ENCODE measurements around the gene ERO1B.
"Not testable (repeated sequence)": the region's sequence is repeated elsewhere in the genome, so short reads cannot be mapped to it uniquely, and the experiment has no call there.

ERO1B gene

DNA sequence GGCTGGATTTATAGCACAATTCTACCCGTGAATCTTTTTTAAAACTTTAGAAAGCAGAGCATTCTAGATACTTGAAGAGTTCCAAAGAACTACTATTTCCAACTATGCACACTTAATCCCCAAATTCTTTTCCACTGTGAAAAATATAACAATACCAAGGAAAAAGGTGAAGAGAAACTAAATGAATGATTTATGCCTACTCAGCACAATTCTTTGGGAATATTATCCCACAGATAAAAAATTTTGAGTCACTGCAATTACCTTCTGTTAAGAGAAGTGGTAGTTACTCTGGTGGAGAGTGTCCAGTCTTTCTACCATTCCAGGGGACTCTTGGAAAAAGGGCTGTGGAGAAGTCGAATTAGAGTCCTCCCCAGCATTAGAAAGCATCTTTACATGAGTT is 39.2 kb downstream of the ERO1B start:
- DNase-seq, result no peak

- DNase-seq, result no peak
Observed at GRCh38 chr1:236240675-236241074, 41.1 kb downstream of the ERO1B start.

- DNase-seq, result no peak
Observed at GRCh38 chr1:236239092-236239585, 42.6 kb downstream of the ERO1B start.

- DNase-seq, result no peak
Observed at GRCh38 chr1:236235116-236235515, 46.6 kb downstream of the ERO1B start.

DNA sequence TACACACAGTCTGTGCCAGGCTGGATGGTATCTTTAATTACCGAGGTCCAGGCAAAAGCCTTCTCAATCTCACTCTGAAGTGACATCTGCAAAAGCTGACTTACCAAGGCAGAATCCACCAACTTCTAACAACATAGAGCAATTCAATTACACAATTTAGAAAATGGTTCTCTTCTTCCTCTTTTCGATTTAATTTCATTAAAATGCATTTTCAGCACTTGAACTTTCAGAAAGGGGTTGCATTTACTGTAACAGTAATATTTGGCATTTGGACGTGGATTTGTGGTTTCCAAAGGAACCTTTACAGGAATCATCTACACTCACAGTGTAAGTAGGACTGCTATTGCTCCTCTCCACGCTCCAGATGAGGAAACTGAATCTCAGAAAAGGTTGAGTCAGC is 53.3 kb downstream of the ERO1B start:
- DNase-seq, result peak; percentile 89

DNA sequence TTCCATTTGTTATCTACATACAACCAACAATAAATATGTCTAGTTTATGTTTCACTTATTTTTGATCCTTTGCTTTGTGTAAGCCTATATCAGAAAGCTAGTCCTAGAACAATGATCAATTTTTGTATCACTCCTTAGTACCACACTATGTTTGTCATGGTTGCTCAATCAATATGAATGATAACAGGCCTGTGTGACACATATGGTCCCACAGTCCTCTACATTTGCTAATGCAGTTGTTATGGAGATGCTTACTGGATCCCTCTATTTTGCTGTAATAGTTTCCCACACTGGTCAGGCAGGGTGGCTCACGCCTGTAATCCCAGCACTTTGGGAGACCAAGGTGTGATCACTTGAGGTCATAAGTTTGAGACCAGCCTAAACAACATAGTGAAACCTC is 59.1 kb downstream of the ERO1B start:
- peak; percentile 26 for DNase-seq

- DNase-seq, result no peak
Observed at GRCh38 chr1:236220473-236220872, 61.3 kb downstream of the ERO1B start.

- DNase-seq, result no peak
Observed at GRCh38 chr1:236214761-236215160, 67.0 kb downstream of the ERO1B start.

- DNase-seq, result no peak
Observed at GRCh38 chr1:236213534-236213933, 68.2 kb downstream of the ERO1B start.

DNA sequence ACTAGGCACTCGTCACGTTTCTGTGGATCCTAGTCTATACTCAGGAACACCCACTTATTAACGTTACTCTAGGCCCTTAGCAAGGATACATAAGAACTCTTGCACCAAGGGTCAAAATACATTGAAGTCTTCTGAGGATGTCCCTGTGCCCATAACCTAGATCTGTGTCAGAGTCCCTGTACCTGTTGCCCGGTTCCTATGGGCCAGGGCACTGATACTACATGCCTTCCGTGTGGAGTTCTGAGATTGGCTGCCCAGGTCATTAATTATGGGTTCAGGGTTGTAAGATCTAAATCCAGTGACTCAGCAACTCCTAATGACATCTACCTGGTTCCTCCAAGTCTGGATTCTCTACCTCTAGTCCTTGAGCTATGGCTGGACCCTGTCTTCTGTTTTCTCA is 69.9 kb downstream of the ERO1B start:
- no peak for DNase-seq

- DNase-seq, result no peak
Observed at GRCh38 chr1:236209713-236210112, 72.0 kb downstream of the ERO1B start.

- DNase-seq, result no peak
Observed at GRCh38 chr1:236209185-236209584, 72.6 kb downstream of the ERO1B start.

- DNase-seq, result no peak
Observed at GRCh38 chr1:236207569-236207968, 74.2 kb downstream of the ERO1B start.

DNA sequence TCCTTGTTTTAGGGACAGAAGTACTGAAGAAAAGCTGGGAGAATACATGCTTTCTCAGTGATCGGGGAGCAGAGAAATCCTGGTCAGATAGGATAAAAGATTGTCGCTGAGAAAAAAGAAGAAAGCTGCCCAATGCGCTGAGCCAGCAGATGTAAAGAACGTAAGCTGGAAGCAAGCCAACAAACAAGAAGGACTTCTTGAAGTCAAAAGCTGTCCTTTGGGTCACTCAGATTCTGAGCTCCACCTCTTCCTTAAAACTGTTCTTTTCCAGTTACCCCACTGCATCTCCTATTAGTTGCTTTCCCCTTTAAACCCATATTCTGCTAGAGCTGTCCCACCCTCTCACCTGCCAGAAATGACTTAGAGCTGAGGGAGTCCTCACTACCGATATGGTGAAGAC is 74.6 kb downstream of the ERO1B start:
- no peak for DNase-seq

DNA sequence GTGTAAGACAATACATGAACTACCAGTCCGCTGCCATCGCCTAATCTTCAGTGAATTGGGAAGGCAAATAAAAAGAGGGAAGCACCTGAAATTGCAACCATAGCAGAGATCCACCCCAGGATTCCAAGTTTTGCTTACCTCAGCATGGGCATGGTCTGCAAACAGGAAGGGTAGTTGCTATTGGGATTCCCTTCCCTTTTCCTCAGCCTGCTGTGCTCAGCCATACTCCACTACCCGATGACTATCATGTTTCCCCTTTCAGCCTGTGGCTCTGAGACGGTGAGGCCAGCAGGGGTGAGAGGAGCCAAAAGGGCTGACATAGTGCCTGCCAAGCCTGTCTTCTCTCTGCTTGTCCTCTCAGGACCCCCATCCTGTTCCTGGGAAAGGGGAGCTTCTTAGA is 75.2 kb downstream of the ERO1B start:
- peak; percentile 81 for DNase-seq

- DNase-seq, result no peak
Observed at GRCh38 chr1:236204656-236205055, 77.1 kb downstream of the ERO1B start.

DNA sequence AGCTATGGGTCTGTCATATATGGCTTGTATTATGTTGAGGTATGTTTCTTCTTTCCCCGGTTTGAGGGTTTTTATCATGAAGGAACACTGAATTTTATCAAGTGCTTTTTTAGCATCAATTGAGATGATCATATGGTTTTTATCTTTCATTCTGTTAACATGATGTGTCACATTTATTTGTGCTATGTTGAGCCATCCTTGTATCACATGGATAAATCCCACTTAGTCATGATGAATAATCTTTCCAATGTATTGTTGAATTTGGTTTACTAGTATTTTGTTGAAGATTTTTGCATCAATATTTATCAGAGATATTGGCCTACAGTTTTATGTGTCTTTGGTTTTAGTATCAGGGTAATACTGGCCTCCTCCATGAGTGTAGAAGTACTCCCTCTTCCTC is 77.7 kb downstream of the ERO1B start:
- no peak for DNase-seq

GRCh38 chr1:236201786-236202185 is 80.0 kb downstream of the ERO1B start:
- DNase-seq, result peak; percentile 44

DNA sequence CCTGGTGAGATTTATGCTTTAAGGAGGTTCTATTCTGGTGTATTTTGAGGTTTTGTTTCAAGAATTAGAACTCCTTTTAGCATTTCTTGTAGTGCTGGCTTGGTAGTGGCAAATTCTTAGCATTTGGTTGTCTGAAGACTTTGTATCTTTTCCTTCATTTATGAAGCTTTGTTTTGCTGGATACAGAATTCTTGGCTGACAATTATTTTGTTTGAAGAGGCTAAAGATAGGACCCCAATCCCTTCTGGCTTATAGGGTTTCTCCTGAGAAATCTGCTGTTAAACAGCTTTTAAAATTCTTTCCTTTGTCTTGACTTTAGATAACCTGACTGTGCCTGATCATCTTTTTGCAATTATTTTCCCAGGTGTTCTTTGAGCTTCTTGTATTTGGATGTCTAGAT is 80.8 kb downstream of the ERO1B start:
- DNase-seq, result no peak

DNA sequence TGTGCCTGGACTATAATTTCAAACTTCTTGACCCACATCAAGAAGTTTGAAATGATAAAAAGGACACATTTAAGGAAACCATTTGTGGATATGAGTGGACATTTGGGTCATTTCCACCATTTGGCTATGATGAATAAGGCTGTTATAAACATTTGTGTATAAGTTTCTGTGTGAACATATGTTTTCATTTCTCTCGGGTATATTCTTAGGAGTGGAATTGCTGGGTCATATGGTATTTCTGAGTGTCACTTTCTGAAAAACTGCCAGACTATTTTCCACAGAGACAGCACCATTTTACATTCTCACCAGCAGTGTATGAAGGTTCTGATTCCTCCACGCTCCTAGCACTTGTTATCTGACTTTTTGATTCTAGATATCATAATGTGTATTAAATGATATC is 88.6 kb downstream of the ERO1B start:
- DNase-seq, result no peak

DNA sequence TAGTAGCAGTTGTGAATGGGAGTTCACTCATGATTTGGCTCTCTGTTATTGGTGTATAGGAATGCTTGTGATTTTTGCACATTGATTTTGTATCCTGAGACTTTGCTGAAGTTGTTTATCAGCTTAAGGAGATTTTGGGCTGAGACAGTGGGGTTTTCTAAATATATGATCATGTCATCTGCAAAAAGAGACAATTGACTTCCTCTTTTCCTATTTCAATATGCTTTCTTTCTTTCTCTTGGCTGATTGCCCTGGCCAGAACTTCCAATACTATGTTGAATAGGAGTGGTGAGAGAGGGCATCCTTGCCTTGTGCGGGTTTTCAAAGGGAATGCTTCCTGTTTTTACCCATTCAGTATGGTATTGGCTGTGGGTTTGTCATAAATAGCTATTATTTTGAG is 93.7 kb downstream of the ERO1B start:
- DNase-seq, result peak; percentile 26

DNA sequence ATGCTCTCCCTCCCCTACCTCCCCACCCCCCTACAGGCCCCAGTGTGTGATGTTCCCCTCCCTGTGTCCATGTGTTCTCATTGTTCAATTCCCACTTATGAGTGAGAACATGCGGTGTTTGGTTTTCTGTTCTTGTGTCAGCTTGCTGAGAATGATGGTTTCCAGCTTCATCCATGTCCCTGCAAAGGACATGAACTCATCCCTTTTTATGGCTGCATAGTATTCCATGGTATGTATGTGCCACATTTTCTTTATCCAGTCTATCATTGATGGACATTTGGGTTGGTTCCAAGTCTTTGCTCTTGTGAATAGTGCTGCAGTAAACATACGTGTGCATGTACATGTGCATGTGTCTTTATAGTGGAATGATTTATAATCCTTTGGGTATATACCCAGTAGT is 95.3 kb downstream of the ERO1B start:
- DNase-seq, result not testable (repeated sequence)

DNA sequence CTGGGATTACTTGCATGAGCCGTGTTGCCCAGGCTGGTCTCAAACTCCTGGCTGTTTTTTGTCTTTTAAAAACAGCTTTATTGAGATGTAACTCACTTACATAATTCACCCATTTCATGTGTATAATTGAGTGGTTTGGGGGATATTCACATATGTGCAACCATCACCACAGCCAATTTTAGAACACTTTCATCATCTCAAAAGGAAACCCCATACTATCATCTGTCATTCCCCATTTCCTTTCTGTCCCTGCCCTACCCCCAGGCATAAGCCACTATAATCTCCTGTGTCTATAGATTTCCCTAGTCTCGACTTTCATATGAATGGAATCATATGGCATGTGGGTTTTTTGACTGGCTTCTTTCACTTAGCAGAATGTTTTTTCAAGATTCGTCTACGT is 96.1 kb downstream of the ERO1B start:
- DNase-seq, result peak; percentile 53

- DNase-seq, result no peak
Observed at GRCh38 chr1:236181059-236181458, 100.7 kb downstream of the ERO1B start.

DNA sequence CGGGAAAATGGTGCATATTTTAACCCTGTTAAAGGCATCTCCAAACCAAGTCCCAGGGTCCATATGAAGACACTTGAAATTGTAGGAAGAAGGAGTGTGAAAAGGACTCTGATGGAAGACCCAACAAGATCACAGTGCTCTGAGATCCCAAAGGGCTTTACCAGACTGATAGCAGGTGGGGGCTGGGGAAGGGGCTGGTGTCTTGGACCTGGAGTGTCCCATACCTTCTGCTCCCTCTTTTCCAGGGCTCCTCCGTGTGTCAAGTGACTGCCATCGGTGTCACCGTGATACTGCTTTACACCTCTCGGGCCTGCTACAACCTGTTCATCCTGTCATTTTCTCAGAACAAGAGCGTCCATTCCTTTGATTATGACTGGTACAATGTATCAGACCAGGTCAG is 102.1 kb downstream of the ERO1B start:
- DNase-seq, result no peak
